ENCODE results near the gene OR8J3.

The OR8J3 gene

GRCh38 chr11:56140151-56140661 lies at the start of gene OR8J3:
OR8J3 (minus strand) TSS chr11:56140201; CDS start chr11:56137718, 2,483 bp downstream.
- no peak for TF ChIP-seq CTCF (conservative IDR thresholded peaks at IDR 0.05; ENCODE audit: low read depth, low read length)

GRCh38 chr11:56188602-56189001 lies 48.6 kb upstream of the OR8J3 start:
- no peak for DNase-seq (ENCODE audit: low read depth)
- no peak for TF ChIP-seq CTCF (conservative IDR thresholded peaks at IDR 0.05; ENCODE audit: low read depth, low read length)
- H3K4me3 ChIP-seq (ENCODE audit: low read length): no peak overlapping the region

More at GRCh38 chr11:56140151-56140661, at the start of gene OR8J3:
- DNase-seq (ENCODE audit: low read depth): no peak
- H3K4me3 ChIP-seq (ENCODE audit: low read length): no peak within 1 kb of the TSS

- no peak for DNase-seq (ENCODE audit: low read depth)
- no peak overlapping the region for H3K4me3 ChIP-seq (ENCODE audit: low read length)
- no peak for TF ChIP-seq CTCF (conservative IDR thresholded peaks at IDR 0.05; ENCODE audit: low read depth, low read length)
These were observed 43.5 kb upstream of the OR8J3 start for GRCh38 chr11:56183459-56183858.

- no peak within 1 kb of the TSS for H3K4me3 ChIP-seq (ENCODE audit: low read length)
- no peak for TF ChIP-seq CTCF (conservative IDR thresholded peaks at IDR 0.05; ENCODE audit: low read depth, low read length)
- no peak for DNase-seq (ENCODE audit: low read depth)
These were observed 36.3 kb upstream of the OR8J3 start, which contains the start of gene OR5J2 for GRCh38 chr11:56176318-56176717. OR5J2 (plus strand) TSS chr11:56176618; CDS start chr11:56176618, 0 bp downstream.

GRCh38 chr11:56172256-56172830 lies 32.3 kb upstream of the OR8J3 start:
- H3K4me3 ChIP-seq (ENCODE audit: low read length): no peak overlapping the region
- no peak for DNase-seq (ENCODE audit: low read depth)
- no peak for TF ChIP-seq CTCF (conservative IDR thresholded peaks at IDR 0.05; ENCODE audit: low read depth, low read length)

- no peak overlapping the region for H3K4me3 ChIP-seq (ENCODE audit: low read length)
- DNase-seq (ENCODE audit: low read depth): no peak
- TF ChIP-seq CTCF (conservative IDR thresholded peaks at IDR 0.05; ENCODE audit: low read depth, low read length): no peak
These were observed 23.8 kb upstream of the OR8J3 start for GRCh38 chr11:56163804-56164203.

- TF ChIP-seq CTCF (conservative IDR thresholded peaks at IDR 0.05; ENCODE audit: low read depth, low read length): no peak
- no peak for DNase-seq (ENCODE audit: low read depth)
- H3K4me3 ChIP-seq (ENCODE audit: low read length): no peak within 1 kb of the TSS
These were observed 20.2 kb upstream of the OR8J3 start, which contains the start of gene OR8K5 for GRCh38 chr11:56160217-56160616. OR8K5 (minus strand) TSS chr11:56160317; CDS start chr11:56160317, 0 bp downstream.

Data from retinal pigment epithelial cell (primary cell).